ENCODE measurements around the gene SRRM3.
A peak's percentile ranks its signal among the peaks of the same experiment; 100 is the strongest.
"Not testable (repeated sequence)": the region's sequence is repeated elsewhere in the genome, so short reads cannot be mapped to it uniquely, and the experiment has no call there.

The SRRM3 gene

GRCh38 chr7:76292911-76293310 lies 91.2 kb downstream of the SRRM3 start:
- DNase-seq: not testable (repeated sequence)

DNA sequence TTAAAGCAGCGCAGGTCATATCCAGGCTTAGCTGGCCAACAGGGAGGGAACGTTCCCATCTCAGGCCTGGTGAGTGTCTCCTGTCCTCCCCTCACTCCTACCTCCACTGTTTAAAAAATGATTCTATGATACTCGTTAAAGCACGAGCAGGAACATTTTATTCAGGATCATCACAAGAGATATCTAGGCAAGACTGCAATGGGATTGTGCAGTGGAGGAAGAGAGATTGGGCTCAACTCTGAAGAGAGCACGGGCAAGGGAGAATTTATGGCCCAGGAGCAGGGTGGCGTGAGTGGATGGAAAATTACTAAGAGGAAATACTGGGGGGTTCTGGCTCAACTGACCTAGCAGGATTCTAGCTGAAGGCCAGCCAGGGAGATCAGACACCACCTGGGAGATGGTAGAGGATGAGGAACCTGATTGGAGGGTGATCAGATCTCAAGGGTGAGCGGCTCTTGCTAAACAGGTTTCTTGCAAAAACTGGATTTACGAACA lies 91.8 kb downstream of the SRRM3 start:
- DNase-seq: no peak

DNA sequence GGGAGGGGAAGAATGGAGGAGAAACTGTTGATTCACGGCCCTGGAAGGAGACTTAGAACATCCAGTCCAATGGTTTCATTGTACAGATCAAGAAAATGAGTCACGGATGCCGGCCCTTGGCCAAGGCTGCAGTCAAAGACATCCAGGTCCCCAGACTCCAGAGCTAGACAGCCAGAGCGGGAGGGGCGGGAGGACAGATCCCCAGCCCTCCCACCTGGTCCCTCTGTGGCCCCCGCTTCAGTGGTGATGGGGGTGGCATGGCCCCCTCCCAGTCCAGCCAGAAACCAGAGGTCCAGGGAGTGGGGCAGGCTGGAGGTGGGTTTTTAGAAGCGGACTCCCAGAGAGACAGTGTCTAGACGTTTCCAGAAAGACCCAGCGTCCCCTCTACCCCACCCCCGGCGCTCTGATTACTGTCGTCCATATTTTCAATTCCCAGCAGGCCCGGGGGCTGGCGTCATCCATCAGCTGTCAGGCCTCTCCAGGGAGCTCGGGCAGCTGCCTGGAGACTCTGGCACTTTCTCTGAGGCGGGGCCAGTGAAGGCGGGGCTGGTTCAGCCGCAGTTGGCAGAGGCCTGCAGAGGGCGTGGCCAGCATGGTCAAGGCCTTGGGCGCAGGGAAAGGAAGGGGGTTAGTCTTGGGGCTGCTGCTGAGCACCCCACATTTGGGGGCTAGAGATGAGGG lies 92.8 kb downstream of the SRRM3 start:
- DNase-seq: no peak

DNA sequence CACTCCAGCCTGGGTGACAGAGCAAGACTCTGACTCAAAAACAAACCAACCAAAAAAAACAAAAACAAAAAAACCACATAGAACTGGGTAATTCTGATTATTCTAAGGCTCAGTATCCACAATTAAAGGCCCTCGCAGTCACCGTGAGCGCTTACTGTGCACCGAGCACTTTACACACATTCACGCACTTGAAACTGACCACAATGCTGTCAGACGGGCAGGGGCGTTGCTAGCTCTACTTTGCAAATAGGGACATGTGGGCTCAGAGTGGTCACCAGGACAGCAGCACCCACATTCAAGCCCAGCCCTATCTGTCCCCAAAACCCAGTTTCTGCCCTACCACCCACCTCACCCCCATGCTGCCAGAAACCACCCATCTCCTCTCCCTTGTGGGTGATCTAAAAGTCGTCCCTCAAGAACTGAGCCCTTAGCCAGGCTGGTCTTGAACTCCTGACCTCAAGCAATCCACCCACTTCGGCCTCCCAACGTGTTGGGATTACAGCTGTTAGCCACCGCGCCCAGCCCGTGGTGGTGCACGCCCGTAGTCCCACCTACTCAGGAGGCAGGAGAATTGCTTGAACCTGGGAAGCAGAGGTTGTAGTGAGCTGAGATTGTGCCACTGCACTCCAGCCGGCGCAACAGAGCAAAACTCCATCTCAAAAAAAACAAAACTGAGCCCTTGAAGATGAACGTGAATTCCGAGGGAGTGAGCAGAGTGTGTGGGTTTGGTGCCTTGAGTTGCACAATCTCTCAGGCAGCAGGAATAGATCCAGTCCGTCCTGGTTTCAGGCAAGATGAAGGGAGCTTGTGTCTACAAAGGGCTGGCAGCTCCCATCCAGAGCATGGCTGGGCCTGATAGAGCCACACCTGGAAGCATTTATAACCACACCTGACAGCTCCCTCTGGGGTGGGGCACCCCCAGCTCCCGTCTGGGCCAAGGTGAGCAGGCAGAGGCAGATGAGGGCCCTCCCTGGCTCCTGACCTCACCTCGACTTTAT lies 95.3 kb downstream of the SRRM3 start:
- DNase-seq: no peak

- no peak for DNase-seq
These were observed 98.6 kb downstream of the SRRM3 start for GRCh38 chr7:76300166-76300731.

DNA sequence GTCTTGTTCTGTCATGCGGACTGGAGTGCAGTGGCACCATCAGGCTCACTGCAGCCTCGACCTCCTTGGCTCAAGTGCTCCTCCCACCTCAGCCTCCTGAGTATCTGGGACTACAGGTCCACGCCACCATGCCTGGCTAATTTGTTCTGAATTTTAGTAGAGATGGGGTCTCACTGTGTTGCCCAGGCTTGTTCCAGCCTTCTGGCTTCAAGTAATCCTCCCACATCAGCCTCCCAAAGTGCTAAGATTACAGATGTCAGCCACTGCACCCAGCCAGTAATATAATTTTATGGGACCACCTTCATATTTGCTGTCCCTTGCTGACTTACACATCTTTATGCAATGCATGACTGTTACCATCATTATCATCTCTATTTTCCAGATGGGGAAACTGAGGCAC lies 99.3 kb downstream of the SRRM3 start:
- DNase-seq: no peak

DNA sequence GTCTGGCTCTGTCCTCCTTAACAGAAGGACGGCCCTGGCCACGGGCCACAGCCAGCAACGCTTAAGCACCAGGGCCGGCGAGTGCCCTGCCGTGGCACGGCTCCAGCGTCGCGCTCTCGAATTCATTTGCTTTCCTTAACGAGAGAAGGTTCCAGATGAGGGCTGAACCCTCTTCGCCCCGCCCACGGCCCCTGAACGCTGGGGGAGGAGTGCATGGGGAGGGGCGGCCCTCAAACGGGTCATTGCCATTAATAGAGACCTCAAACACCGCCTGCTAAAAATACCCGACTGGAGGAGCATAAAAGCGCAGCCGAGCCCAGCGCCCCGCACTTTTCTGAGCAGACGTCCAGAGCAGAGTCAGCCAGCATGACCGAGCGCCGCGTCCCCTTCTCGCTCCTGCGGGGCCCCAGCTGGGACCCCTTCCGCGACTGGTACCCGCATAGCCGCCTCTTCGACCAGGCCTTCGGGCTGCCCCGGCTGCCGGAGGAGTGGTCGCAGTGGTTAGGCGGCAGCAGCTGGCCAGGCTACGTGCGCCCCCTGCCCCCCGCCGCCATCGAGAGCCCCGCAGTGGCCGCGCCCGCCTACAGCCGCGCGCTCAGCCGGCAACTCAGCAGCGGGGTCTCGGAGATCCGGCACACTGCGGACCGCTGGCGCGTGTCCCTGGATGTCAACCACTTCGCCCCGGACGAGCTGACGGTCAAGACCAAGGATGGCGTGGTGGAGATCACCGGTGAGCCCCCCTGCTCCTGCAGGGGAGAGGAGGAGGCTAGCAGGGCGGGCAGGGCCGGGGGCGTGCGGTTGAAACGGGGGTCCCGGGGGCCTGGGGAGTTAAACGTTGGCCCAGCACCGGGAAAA lies 100.9 kb downstream of the SRRM3 start, which contains the start of gene HSPB1:
HSPB1 (plus strand) TSS at position 327 of the 855 bp plus-strand sequence; CDS start at position 367, 40 bp downstream.
- DNase-seq: peak; percentile 56 to 73

DNA sequence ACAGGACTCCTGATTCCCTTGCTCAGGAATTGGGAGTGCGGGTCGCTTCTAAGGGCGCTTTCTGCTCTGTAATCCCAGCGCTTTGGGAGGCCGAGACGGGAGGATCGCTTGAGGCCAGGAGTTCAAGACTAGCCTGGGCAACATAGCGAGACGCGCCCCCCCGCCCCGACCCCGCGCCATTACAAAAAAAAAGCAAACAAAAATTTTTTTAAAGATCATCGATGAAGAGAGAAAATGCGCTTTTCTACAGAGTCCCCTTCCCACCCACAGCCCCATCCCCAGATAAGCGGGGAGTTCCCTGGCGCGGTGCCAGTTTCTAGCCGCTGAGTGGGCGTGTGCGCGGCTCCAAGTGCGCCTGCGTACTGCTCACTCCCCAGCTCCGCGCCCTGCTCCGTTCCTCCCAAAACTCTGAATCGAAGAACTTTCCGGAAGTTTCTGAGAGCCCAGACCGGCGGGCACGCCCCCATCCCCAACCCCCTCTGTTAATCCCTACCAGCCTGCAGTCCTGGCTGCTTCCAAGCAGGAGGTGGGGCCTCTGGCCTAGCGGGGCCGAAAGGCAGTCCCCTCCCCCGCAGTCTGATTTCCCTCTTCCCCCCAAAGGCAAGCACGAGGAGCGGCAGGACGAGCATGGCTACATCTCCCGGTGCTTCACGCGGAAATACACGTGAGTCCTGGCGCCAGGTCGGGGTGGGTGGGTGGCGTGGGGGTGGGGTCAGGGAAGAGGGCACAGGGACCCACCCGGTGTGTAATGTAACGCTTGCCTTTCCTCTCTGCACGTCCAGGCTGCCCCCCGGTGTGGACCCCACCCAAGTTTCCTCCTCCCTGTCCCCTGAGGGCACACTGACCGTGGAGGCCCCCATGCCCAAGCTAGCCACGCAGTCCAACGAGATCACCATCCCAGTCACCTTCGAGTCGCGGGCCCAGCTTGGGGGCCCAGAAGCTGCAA lies 101.8 kb downstream of the SRRM3 start:
- DNase-seq: peak; percentile 81 to 82

DNA sequence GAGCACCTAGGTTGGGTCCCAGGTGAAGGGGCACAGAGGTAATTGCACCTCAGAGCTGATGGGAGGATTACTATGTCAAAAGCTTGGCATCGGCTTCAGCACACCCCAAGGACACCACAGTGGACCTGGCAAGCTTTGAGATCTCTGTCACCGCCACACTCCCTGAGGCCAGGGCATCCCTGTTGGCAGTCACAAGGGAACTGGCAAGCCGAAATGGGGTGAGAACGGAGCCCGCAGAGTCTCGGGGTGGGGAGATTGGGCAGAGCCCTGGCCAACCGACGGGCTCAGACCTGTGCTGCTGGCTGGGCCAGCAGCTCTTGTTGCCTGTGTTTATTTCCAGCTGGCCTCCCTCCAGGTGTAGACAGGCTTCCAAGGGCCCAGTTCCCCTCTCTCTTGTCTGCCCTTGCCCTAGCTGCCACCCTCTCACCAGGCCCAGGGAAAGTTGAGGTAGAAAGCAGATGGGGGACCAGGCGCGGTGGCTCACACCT lies 103.2 kb downstream of the SRRM3 start:
- DNase-seq: no peak

GRCh38 chr7:76308874-76309273 lies 107.2 kb downstream of the SRRM3 start:
- DNase-seq: not testable (repeated sequence)

- not testable (repeated sequence) for DNase-seq
These were observed 107.8 kb downstream of the SRRM3 start for GRCh38 chr7:76309341-76310101.

- DNase-seq: no peak
These were observed 108.6 kb downstream of the SRRM3 start for GRCh38 chr7:76310102-76310957.

DNA sequence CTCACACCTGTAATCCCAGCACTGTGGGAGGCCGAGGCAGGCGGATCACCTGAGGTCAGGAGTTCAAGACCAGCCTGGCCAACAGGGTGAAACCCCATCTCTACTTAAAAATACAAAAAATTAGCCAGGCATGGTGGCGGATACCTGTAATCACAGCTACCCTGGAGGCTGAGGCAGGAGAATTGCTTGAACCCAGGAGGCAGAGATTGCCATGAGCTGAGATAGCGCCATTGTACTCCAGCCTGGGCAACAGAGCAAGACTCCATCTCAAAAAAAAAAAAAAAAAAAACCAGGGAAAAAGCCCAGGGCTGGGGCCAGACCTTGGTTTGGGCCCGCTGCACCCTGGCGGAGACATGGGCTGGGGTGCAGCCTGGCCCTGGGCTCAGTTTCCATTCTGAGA lies 110.1 kb downstream of the SRRM3 start:
- not testable (repeated sequence) for DNase-seq

- DNase-seq: peak; percentile 92 to 96
These were observed 112.5 kb downstream of the SRRM3 start for GRCh38 chr7:76314042-76314721.

GRCh38 chr7:76314740-76315139 lies 113.0 kb downstream of the SRRM3 start:
- not testable (repeated sequence) for DNase-seq

- no peak for DNase-seq
These were observed 113.7 kb downstream of the SRRM3 start for GRCh38 chr7:76315364-76315763.

GRCh38 chr7:76316984-76317781 lies 115.5 kb downstream of the SRRM3 start:
- DNase-seq: no peak

Data from stimulated activated CD4-positive, alpha-beta T cell treated with anti-CD3 and anti-CD28 coated beads, Interleukin-4, amount 100 ng/mL, for 4 hours (primary cell).